Stimulated activated CD4-positive, alpha-beta T cell treated with anti-CD3 and anti-CD28 coated beads, Interleukin-15, amount 100 ng/mL, for 48 hours (primary cell): ENCODE measurements around the gene SNAP91.
A peak's percentile ranks its signal among the peaks of the same experiment; 100 is the strongest.

ENCODE experiments used
- DNase-seq, 2 donors: peaks; one replicate each; pipeline ENCODE4 v3.0.0-alpha.2; 2020; ENCODE audit warnings: low read depth in 2 of 2

SNAP91 gene

DNA sequence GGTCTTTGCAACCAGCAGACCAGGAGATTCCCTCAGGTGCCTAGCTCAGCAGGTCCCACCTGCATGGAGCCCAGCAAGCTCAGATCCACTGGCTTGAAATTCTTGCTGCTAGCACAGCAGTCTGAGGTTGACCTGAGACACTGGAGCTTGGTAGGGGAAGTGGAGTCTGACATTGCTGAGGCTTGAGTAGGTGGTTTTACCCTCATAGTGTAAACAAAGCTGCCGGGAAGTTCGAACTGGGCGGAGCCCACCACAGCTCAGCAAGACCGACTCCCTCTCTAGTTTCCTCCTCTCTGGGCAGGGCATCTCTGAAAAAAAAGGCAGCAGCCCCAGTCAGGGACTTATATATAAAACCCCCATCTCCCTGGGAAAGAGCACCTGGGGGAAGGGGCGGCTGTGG is 162.3 kb downstream of the SNAP91 start:
- DNase-seq = no peak

DNA sequence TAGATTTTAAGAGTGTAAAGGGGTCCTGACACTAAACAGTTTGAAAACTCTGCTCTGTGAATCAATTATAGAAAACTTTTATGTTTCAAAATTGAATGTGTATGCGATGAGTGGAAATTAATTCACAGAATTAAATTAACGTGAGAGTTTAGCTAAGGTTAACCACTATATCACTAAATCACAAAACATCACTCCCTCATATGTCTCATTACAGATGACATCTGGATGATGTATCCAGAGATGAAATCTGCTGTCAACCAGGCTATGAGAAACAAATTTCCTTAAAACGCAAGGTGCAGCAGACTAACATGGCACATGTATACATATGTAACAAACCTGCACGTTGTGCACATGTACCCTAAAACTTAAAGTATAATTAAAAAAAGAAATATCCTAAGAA is 169.2 kb downstream of the SNAP91 start:
- no peak for DNase-seq

GRCh38 chr6:83536647-83537589 is 172.0 kb downstream of the SNAP91 start:
- no peak for DNase-seq

GRCh38 chr6:83536034-83536646 is 172.8 kb downstream of the SNAP91 start:
- DNase-seq = peak in 1 of 2 donors; percentile 30

- no peak for DNase-seq
Observed at GRCh38 chr6:83518816-83519480, 190.0 kb downstream of the SNAP91 start.

DNA sequence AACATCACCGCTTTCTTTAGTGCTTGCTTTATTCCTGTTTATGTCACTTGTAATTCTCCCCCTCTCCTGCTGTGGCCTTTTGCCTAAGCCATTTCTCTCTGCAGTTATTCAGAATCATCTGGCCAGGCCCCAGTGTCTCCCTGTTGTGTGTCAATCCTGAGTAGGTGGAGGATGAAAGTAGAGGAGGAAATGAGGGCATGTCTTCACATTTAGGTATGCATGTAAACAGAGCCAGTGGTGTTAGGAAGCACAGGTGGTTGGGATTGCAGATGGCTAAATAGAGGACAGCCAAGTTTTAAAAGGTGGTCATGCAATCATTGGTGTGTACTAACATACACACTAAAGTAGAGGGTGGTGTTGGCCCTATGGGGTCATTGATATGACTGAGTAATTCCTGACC is 191.4 kb downstream of the SNAP91 start:
- DNase-seq = no peak

- no peak for DNase-seq
Observed at GRCh38 chr6:83514866-83515466, 193.9 kb downstream of the SNAP91 start.

DNA sequence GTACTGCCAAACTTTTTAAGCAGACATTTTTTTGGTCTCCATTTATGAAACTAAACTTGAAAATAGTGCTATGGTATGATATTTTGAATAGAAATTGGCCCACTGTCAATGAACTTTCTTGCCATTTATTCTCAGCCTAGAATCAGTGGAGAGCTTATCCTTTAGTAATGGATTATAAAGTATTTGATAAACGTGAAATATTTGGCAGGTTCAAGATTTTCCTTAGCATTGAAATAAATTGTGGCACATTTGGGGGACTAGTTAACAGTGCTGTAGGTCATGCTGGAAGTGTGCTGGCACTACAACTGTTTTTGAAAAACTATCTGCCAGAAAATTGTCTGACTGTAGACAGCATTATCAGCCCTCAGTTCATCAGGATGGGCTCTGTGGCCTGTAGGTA is 194.4 kb downstream of the SNAP91 start:
- DNase-seq = no peak

DNA sequence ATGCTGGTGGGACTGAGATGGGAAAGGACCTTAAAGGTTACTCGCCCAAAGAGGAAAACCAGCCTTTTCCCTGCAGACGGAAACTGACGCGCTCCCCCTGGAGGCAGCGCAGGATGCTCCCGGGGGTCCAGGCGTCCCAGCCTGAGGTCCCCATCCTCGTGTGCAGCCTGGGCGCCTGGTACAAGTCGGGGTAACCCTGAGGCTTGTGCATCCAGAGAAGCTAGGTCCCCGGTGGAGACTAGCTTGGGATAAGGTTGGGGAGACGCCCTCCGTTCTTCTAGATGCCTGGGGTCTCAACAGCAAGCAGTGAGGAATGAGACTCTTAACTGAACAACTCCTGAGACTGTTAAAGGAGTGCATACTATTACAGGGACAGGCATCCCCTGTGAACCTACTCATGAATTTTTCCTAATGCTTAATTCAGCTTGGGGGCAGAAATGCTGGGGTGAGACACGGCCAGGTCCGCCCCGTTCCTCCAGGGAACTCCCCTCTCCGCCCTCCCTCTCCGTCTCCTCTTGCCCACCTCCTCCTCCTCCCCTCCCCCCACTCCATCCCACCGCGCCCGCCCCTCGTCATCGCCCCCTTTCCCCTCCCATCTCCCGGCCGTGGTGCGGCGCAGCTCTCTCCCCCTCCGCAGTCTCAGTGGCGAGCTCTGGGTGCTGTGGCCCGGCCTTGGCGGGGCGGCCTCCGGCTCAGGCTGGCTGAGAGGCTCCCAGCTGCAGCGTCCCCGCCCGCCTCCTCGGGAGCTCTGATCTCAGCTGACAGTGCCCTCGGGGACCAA is 196.8 kb downstream of the SNAP91 start, which contains the start of gene PRSS35:
PRSS35 (plus strand) TSS at position 634 of the 781 bp plus-strand sequence. CDS start 10,908 bp downstream, outside the sequence.
- no peak for DNase-seq

- no peak for DNase-seq
Observed at GRCh38 chr6:83511266-83511665, 197.6 kb downstream of the SNAP91 start.

- no peak for DNase-seq
Observed at GRCh38 chr6:83510791-83511190, 198.1 kb downstream of the SNAP91 start.

GRCh38 chr6:83509441-83509840 is 199.5 kb downstream of the SNAP91 start:
- DNase-seq = no peak

DNA sequence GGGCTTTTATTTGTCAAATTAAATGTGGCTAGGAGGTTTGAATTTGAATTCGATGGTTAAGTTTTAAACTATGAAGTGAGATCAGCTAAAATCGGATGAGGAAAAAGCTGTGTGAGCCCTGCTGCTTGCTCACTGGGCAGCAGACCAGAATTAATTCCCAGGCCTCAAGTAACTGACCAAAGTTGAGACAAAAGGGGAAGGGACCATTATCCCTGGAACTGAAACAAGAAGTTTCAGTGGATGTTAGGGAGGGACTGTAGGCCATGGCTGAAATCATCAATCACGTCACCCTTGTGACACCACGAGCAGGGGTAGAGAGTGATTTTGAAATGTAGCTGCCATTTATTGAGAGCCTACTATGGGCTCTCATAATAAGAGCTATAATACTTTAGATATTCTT is 203.5 kb downstream of the SNAP91 start:
- no peak for DNase-seq
